Vagina (tissue), 2 donors: Measurements from ENCODE around the gene FAM237A.

Experiments used
- POLR2AphosphoS5 ChIP-seq, 2 donors: sonication (generic); formaldehyde crosslinking; IDR thresholded peaks; one replicate each; pipeline ENCODE4 v1.9.0; 2017; ENCODE audit warnings: antibody characterized with exemption in 2 of 2, mild to moderate bottlenecking in 2 of 2, low read depth in 1 of 2; ENCODE audit not compliant: insufficient read depth in 1 of 2
- TF ChIP-seq, protein P1 (sequence below), 3 experiments: fragments of 450-650 bp in 2 of 3; fragments of 200-600 bp in 1 of 3; sonication (generic) in 1 of 3; IDR thresholded peaks; one replicate each; pipeline ENCODE4 v1.5.1; 2017 to 2019; ENCODE audit warnings: antibody characterized with exemption in 3 of 3, mild to moderate bottlenecking in 2 of 3, moderate library complexity in 2 of 3

DNA sequence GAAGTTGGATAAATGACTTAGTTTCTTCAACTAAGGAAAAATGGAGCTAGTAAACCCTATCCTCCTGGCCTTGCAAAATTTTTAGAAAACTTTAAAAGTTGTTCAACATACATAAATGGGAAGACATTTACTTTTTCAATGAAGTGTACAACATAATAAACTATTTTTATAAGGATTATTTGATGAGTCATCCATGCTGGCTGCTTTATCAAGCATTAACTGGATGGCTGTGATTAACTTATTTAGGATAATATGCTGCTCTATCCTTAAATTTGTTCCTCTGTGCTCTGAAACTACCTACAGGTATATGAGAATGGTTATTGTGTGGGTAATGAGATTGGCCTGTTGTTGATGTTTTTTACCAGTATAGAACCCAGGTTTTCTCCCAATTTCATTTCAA, 54.6 kb downstream of the FAM237A start:
- TF ChIP-seq, protein P1, sequence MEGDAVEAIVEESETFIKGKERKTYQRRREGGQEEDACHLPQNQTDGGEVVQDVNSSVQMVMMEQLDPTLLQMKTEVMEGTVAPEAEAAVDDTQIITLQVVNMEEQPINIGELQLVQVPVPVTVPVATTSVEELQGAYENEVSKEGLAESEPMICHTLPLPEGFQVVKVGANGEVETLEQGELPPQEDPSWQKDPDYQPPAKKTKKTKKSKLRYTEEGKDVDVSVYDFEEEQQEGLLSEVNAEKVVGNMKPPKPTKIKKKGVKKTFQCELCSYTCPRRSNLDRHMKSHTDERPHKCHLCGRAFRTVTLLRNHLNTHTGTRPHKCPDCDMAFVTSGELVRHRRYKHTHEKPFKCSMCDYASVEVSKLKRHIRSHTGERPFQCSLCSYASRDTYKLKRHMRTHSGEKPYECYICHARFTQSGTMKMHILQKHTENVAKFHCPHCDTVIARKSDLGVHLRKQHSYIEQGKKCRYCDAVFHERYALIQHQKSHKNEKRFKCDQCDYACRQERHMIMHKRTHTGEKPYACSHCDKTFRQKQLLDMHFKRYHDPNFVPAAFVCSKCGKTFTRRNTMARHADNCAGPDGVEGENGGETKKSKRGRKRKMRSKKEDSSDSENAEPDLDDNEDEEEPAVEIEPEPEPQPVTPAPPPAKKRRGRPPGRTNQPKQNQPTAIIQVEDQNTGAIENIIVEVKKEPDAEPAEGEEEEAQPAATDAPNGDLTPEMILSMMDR (IDR thresholded peaks at IDR 0.05): no peak
- no peak for TF ChIP-seq POLR2AphosphoS5 (IDR thresholded peaks at IDR 0.05; ENCODE audit: insufficient read depth in 1 of 2, low read depth in 1 of 2)
